Stimulated activated CD4-positive, alpha-beta T cell treated with anti-CD3 and anti-CD28 coated beads, Interleukin-4, amount 100 ng/mL, for 24 hours (primary cell): ENCODE measurements around the gene SERPINA12.

Experiments
- DNase-seq: peaks from one replicate; pipeline ENCODE4 v3.0.0-alpha.2; 2020

Gene SERPINA12

GRCh38 chr14:94509356-94509755, at the start of gene SERPINA12:
Gene SERPINA12 (minus strand): TSS chr14:94509469. CDS start chr14:94498397, 11,072 bp downstream.
- DNase-seq: no peak

- no peak for DNase-seq
These were observed 49.6 kb upstream of the SERPINA12 start for GRCh38 chr14:94558842-94559241.

DNA sequence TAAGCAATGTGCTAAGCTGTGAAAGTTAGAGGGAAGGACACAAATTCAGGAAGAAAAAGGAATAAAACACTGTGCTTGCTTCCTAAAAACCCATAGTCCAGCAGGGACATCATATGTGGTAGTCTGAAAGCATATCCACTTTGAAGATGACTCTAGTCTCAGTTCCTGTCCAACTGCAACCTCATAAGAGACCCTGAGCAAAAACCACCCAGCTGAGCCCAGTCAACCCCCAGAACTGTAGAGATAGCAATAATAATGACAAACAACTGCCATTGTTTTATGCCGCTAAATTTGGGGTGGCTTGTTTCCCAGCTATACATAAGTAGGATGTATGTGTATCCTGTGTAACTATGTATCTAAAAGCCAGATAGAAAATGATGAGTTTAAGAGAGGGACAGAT, 48.1 kb upstream of the SERPINA12 start:
- DNase-seq: no peak

- no peak for DNase-seq
These were observed 46.7 kb upstream of the SERPINA12 start for GRCh38 chr14:94555991-94556390.

DNA sequence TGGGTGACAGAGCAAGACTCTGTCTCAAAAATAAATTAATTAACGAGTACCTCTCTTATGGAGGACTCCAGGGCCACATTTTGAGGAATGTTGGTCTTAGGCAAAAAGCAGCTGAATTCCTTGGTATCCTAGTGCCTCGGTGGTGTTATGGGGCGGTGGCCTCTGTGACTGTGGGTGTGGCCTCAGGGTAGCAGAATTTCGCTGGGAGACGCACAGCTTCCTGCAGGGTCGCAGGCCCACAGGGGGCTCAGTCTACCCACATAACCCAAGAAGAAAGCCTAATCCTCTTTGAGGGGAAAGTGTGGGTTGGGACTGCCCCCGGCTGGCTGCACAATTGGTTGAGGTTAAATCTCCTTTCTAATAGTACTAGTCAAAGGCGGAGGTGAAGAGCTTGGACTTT, 40.8 kb upstream of the SERPINA12 start:
- DNase-seq: no peak

- peak; percentile 56 for DNase-seq
These were observed 40.0 kb upstream of the SERPINA12 start for GRCh38 chr14:94548999-94549985.

GRCh38 chr14:94548131-94548998, 39.1 kb upstream of the SERPINA12 start:
- DNase-seq: no peak

DNA sequence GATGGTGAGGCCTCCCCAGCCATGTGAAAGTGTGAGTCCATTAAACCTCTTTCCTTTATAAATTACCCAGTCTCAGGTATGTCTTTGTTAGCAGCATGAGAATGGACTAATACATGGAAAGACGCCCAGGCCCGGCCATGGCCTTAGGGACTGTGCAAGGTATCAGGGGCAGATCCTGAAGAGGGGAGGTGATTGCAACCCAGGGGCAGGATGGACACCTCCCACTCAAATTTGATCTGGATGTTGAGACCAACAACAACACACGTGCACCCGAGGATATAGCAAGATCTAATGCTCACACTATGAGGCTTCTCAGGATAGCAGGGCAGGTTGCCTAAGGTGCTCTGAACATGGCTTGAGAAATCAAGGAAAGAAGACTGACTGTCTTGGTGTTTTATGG, 38.5 kb upstream of the SERPINA12 start:
- DNase-seq: no peak

GRCh38 chr14:94547151-94547680, 37.9 kb upstream of the SERPINA12 start:
- no peak for DNase-seq

DNA sequence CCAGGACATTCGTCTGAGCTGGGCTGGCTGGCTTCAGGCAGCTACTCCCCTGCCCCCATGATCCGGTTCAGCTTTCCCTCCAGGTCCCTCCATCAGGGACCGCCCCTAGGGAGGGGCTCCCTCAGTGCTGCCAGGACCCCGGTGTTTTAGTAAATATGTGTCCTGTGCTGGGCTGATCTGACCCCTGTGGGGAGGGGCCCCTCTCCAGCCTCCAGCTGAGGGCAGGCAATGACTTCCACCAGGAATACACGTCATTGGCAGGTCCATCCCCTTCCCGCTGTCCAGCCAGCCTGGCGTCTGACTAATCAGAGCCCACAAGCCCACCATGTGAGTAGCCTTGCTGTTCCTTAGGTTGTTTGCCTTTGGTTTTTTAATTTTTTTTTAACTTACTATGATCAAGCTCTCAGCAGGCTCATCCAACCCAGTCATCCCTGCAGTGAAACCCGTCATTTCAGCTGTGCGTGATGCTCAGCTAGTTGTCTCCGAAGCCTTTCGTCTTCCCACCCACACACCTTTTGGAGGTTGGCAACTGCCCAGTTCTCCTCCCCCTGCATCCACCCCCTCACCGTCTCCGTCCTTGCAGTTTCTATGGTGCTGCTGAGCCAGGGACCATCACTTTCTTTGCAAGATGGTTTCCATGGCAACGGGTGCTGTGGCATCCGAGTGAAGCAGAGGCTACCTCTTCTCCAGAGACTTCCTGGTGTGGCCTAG, 36.0 kb upstream of the SERPINA12 start:
- DNase-seq: no peak

DNA sequence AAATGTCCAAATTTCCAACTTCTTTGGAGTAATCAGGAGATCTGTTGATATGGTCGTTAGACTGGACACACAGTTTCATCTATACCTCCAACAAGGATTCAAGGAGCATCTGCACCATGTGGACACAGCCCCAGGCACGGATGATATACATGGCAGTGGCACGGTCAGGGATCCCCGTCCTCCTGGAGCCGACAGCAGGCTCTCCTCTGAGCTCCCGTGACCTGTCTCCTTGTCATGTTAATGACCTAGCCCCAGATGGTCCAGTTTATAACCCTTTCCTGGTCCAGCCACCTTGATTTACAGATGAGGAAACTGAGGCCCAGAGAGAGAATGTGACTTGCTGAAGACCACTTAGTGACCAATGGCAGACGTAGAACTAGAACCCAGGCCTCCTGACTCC, 35.5 kb upstream of the SERPINA12 start:
- DNase-seq: no peak

DNA sequence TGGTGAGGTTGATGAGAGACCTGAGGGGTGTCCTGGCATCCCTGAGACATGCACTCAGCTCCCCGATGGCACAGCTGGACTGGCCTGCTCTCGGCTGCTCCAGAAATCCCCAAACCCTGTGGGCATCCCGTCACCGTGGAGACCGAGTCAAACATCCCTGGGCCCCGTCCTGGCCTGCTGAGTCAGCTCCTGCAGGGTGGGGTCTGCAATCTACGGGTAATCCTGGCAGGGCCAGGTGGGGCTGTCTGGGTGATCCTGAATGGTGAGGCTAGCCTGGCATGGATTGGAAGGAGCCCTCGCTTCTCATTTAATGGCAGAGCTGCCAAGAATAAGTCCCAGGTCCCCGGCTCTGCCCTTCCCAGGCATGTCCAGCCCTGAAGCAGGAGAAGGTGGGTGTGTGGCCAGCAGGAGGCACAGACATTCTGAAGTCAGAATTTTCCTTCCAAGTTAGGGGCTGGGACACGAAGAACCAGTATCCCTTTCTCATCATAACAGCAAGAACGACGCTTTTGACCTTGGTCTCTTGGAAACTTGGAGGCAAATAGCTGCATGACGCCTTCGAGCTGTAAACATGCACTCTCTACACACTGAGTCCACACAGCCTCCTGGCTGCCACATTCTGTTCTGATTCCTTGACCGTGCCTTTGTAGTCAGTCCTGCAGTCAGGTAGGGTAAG, 34.3 kb upstream of the SERPINA12 start:
- DNase-seq: no peak

- no peak for DNase-seq
These were observed 33.7 kb upstream of the SERPINA12 start for GRCh38 chr14:94542811-94543440.

GRCh38 chr14:94542111-94542810, 33.0 kb upstream of the SERPINA12 start:
- no peak for DNase-seq

DNA sequence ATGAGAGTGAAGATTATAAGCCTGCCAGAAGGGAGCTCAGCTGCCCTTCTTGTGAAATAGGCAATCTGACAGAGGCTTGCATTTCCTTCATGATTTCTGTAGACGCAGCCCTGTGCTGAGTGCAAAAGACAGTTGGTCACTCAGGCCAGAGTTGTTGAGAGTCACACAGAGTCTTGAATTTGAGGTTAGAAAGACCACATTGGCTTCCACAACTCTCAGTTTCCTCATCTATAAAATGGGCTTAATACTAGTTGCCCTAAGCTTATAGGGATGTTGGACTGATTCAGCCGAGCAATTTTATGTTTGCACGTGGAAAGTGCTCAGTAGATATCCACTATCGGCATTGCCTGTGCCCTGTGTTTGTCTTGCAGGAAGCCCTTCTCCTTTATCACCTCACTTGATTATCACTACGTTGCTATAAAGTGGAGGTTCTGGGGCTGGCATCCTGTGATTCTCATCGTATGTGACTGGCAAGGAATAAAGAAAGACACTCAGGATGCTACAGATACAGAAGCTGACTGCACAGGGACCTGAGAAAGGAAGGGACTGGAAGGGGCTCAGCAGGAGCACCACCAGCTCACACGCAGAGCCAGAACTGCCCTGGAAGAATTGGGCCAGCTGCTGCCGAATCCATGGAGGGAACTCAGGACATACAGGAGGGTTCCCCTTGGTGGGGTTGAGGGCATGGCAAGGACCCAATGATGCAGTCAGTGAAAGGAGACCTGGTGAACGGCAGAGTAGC, 32.1 kb upstream of the SERPINA12 start:
- no peak for DNase-seq

GRCh38 chr14:94540031-94540794, 30.9 kb upstream of the SERPINA12 start:
- DNase-seq: no peak

DNA sequence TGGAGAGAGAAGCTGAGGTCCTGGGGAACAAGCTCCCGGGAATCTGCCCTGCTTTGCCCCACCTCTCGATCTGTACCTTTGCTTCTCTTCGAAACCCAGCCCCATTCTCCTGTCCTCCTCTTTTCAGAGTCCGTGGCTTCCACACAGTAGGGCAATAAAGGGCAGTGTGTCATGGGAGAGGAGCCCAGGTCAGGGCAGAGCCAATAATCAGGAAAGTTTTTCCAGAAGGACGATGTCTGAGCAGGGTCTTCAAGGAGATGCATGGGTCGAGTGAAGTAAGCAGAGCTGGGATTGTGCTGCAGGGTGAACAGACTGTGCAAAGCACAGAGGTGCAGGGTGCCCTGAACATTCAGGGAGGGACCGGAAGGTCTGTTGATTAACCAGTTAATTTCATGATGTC, 29.9 kb upstream of the SERPINA12 start:
- no peak for DNase-seq

GRCh38 chr14:94538070-94538740, 28.9 kb upstream of the SERPINA12 start:
- no peak for DNase-seq

DNA sequence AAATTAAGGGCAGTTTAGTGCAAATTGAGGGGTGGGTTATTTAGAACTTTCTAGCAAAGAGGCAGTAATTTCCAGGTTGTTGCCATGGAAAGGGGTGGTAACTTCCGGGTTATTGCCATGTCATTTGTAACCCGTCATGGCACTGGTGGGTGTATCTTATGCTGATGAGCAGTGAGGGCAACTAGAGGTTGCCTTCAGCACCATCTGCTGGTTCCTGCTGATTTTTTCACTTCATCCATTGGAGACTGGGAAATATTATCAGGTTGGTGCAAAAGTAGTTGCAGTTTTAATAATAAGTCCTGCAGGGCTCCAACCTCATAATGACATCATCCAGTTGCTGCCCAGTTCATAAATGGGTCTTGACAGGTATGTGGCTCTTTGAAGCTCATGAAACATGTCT, 27.6 kb upstream of the SERPINA12 start:
- no peak for DNase-seq
